Type B pancreatic cell (in vitro differentiated cells): Measurements from ENCODE around the gene MCC. TPM values are rescaled to one million over a fixed set of nuclear protein-coding genes. Genes with fewer than 3 reads are reported as not detected.

Experiments
- DNase-seq: peaks from one replicate; pipeline ENCODE4 v3.0.0; 2021; ENCODE audit warnings: mixed read lengths; ENCODE audit not compliant: unreplicated experiment; ENCODE audit errors: extremely low spot score
- H3K27ac Mint-ChIP-seq: 2 replicates; pipeline ENCODE4 v1.8.0; 2021; ENCODE audit warnings: mild to moderate bottlenecking, mixed read lengths
- H3K27me3 Mint-ChIP-seq: 2 replicates; pipeline ENCODE4 v1.8.0; 2021; ENCODE audit warnings: mixed read lengths
- H3K36me3 Mint-ChIP-seq: 2 replicates; pipeline ENCODE4 v1.8.0; 2021; ENCODE audit warnings: mixed read lengths
- H3K4me1 Mint-ChIP-seq: one replicate; pipeline ENCODE4 v1.8.0; 2021; ENCODE audit warnings: mixed read lengths; ENCODE audit not compliant: unreplicated experiment
- H3K4me3 Mint-ChIP-seq: 2 replicates; pipeline ENCODE4 v1.8.0; 2021; ENCODE audit warnings: mild to moderate bottlenecking, mixed read lengths
- H3K9me3 Mint-ChIP-seq: 2 replicates; pipeline ENCODE4 v1.8.0; 2021; ENCODE audit warnings: mixed read lengths
- total RNA-seq: library from RNA; stranded (reverse); gene quantifications from 2 replicates; pipeline ENCODE4 v1.2.1, GENCODE V29; 2021; ENCODE audit warnings: low replicate concordance
- TF ChIP-seq, protein P1 (sequence below): fragments of 200-600 bp; sonication (generic); conservative IDR thresholded peaks from 2 replicates; pipeline ENCODE4 v1.5.0; 2021; ENCODE audit warnings: antibody characterized with exemption, mild to moderate bottlenecking

The MCC gene
- total RNA-seq, 1 donor from 2014 or later, result 24.0 TPM

DNA sequence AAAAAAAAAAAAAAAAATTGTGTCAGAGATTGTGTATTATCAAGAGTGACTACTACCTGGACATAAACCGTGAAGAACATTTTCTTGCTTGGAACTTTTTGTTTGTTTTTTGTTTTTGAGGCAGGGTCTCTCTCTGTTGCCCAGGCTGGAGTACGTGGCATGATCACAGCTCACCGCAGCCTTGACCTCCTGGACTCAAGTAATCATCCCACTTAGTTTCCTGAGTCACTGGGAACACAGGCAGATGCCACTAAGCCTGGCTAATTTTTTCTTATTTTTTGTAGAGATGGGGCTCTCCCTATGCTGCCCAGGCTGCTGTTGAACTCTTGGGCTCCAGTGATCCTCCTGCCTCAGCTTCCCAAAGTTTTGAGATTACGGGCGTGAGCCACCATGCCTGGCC is 485.8 kb downstream of the MCC start:
- TF ChIP-seq, protein P1, sequence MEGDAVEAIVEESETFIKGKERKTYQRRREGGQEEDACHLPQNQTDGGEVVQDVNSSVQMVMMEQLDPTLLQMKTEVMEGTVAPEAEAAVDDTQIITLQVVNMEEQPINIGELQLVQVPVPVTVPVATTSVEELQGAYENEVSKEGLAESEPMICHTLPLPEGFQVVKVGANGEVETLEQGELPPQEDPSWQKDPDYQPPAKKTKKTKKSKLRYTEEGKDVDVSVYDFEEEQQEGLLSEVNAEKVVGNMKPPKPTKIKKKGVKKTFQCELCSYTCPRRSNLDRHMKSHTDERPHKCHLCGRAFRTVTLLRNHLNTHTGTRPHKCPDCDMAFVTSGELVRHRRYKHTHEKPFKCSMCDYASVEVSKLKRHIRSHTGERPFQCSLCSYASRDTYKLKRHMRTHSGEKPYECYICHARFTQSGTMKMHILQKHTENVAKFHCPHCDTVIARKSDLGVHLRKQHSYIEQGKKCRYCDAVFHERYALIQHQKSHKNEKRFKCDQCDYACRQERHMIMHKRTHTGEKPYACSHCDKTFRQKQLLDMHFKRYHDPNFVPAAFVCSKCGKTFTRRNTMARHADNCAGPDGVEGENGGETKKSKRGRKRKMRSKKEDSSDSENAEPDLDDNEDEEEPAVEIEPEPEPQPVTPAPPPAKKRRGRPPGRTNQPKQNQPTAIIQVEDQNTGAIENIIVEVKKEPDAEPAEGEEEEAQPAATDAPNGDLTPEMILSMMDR, result no peak
- Mint-ChIP-seq H3K4me1 (no peaks in the 10 kb centered on the region), H3K27me3 (no peaks in the 10 kb centered on the region), H3K4me3 (no peak overlapping the region), H3K36me3 (peaks cover 23% of the 10 kb centered on the region), H3K27ac (no peak overlapping the region), H3K9me3 (no peaks in the 10 kb centered on the region)
- DNase-seq, result no peak

DNA sequence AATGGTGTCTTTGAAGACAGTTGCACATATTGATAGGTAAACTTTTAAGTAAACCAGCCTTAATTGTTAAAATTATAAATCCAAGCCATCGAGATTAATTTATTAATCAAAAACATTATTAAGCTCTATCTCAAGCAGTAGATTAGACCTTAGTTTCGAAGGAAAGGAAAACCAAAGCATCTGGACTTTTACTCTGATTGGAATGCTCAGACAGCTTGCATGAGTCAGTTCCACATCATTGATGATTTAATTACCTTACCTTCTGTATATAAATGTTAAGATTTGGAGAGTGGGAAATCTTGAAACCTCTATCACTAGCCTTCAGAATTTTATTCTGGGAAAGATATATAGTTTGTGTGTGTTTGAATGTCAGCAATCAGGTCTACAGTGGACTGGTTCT is 487.8 kb downstream of the MCC start:
- Mint-ChIP-seq H3K4me3 (no peak overlapping the region), H3K9me3 (no peaks in the 10 kb centered on the region), H3K4me1 (peaks cover 5% of the 10 kb centered on the region), H3K27me3 (no peaks in the 10 kb centered on the region), H3K27ac (no peak overlapping the region), H3K36me3 (peaks cover 26% of the 10 kb centered on the region)
- TF ChIP-seq, protein P1, result no peak
- DNase-seq, result no peak

DNA sequence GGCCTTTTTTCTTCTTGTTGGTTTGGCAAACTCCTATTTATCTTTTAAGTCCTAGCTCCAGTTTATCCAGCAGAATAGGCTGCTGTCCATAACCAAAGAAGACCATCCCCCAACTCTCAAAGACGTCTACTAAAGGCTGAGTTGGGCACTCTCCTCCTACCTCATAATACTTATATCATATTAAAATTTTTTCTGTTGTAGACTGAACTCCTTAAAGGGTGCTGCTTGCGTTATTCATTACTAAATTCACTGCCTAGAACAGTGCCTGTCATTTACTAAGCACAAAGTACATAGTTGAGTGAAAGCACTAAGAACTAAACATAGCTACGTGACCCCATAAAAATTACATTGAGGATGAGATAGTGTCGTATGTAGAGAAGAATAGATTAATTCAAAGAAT is 490.0 kb downstream of the MCC start:
- no peak overlapping the region for H3K27ac Mint-ChIP-seq
- H3K27me3 Mint-ChIP-seq, result no peaks in the 10 kb centered on the region
- TF ChIP-seq, protein P1, result no peak
- peaks cover 5% of the 10 kb centered on the region for H3K4me1 Mint-ChIP-seq
- no peak overlapping the region for H3K4me3 Mint-ChIP-seq
- peaks cover 17% of the 10 kb centered on the region for H3K36me3 Mint-ChIP-seq
- no peaks in the 10 kb centered on the region for H3K9me3 Mint-ChIP-seq
- DNase-seq, result no peak

DNA sequence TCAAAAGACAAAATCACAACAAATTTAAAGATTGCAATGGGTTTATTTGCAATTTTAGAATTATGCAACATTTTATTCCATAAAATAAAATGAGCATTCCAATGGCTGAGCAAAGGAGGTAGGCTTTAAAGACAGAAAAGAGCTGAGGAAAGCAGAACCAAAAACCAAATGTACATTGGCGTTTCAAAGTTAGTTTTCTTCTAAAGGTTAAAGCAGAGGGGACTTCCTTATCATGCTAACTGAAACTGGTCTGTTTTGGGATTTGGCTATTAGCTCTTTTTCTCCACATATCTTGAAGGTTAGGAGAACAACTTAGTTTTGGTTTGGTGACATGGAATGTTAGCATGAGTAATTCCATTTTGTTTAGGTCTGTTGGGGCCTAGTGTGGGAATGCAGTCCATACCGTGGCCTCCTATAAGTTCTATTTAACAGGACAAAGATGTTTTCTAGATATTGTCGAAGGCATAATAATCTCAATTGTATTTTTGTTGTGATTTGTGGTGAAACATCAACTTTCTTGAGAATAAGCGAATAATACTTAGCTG is 491.4 kb downstream of the MCC start:
- Mint-ChIP-seq H3K9me3 (no peaks in the 10 kb centered on the region), H3K27ac (no peak overlapping the region), H3K36me3 (peaks cover 12% of the 10 kb centered on the region), H3K4me3 (no peak overlapping the region), H3K27me3 (no peaks in the 10 kb centered on the region), H3K4me1 (peaks cover 5% of the 10 kb centered on the region)
- no peak for DNase-seq
- TF ChIP-seq, protein P1, result no peak

DNA sequence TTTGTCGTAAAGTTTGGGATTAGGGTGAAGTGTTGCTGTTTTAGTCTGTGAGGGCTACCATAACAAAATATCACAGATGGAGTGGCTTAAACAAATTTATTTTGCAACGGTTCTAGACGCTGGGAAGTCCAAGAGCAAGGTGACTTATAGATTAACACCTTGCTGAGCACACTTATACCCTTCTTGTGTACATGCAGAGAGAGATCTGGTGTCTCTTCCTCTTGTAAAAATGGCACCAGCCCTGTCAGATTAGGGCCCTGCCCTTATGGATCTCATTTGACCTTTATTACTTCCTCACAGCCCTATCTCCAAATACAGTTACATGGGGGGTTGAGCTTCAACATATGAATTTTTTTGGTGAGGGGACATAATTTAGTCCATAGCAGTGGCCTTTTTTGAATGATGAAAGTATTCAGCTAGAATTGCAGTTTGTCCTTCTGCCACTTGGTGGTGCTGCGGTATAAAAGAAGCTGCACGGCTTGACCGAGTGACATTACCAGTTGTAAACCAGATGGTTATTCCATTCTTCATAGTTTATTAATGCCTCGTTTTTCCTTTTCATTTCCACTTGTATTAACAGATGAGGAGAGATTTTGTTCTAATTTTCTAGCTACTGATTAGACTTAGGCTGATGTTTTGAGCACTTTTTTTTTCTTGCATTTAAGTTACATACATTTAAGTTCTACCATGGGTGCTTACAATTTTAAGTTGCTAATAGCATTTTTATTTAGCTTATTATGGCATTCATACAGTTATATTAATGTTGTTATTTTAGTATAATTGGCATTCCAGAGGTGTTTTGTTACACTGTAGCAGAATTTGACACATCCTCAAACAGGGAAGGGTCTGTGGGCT is 492.3 kb downstream of the MCC start:
- peak; percentile 78 for DNase-seq
- TF ChIP-seq, protein P1, result peak; percentile 96
- no peak overlapping the region for H3K4me3 Mint-ChIP-seq
- no peaks in the 10 kb centered on the region for H3K27me3 Mint-ChIP-seq
- H3K4me1 Mint-ChIP-seq, result peaks cover 5% of the 10 kb centered on the region
- peaks cover 9% of the 10 kb centered on the region for H3K36me3 Mint-ChIP-seq
- no peak overlapping the region for H3K27ac Mint-ChIP-seq
- H3K9me3 Mint-ChIP-seq, result no peaks in the 10 kb centered on the region
